Frontal cortex (tissue), 4 donors: ENCODE results near the gene SOHLH1. TPM values are rescaled to one million over a fixed set of nuclear protein-coding genes. Genes with fewer than 3 reads are reported as not detected.

ENCODE experiments used
- DNase-seq, 2 donors: peaks; one replicate each; pipeline ENCODE4 v3.0.0; 2012; ENCODE audit warnings: low spot score in 2 of 2
- FAIRE-seq: peaks from 2 replicates; lab custom pipeline; 2012; peaks lifted over from hg19 to GRCh38; lab: Jason Lieb, UNC
- total RNA-seq: library from RNA; depleted of rRNA; stranded (reverse); fragments of >200 nt; gene quantifications from one replicate; pipeline ENCODE4 v1.2.3, GENCODE V29; 2014
- donor health status: control.
- donor health status: control.
- donor health status: control.

SOHLH1 gene
- total RNA-seq, 1 donor from 2014 or later, result not detected

GRCh38 chr9:135731454-135731853 lies 32.2 kb upstream of the SOHLH1 start:
- no peak for FAIRE-seq
- DNase-seq, result no peak

DNA sequence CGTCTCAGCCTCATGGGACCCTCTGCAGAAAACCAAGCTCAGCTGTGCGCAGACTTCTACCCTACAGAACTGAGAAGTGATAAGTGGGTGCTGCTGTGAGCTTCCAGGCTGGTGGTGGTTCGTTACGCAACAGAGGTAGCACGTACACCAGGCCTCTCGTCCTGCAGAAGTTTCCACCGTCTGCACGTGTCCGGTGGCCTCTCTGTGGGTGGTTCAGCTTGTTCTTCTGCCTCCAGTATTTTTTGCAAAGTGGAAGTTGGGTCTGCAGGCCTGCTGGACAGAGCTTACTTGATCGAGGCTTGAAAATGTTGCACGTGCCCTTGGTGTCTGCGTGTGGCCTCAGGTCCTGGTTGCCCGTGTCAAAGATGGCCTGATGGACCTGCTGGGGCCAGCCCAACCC lies 30.2 kb upstream of the SOHLH1 start:
- DNase-seq (no peak), FAIRE-seq (no peak)

- DNase-seq, result no peak
- no peak for FAIRE-seq
These were observed 29.3 kb upstream of the SOHLH1 start for GRCh38 chr9:135728436-135729110.

DNA sequence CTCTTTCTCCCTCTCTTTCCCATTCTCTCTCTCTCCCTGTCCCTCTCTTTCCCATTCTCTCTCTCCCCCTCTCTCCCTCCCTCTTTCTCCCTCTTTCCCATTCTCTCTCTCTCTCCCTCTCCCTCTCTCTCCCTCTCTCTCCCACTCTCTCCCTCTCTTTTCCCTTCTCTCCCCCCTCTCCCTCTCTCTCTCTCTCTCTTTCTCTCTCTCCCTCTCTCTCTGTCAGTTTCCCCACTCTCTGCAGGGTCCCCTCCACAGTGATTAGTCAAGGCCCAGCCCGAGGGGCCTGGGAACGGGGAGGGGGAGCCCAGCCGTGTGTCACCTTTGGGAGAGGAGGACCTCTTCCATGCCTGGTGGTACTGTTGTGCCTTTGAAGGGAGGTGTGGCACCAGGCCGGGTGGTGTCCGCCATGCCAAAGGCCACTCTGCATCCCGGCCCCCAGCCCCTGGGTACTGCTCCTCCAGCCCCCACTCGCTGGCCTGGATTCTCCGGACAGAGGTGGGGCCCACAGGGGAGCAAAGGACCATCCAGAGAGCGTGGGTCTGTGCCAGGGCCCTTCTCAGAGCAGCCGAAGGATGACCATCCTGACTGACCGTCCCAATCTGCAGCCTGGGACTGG lies 28.1 kb upstream of the SOHLH1 start:
- FAIRE-seq (no peak), DNase-seq (no peak)

GRCh38 chr9:135726138-135726853 lies 27.0 kb upstream of the SOHLH1 start:
- FAIRE-seq (no peak), DNase-seq (no peak)

- no peak for DNase-seq
- no peak for FAIRE-seq
These were observed 25.0 kb upstream of the SOHLH1 start for GRCh38 chr9:135724186-135724787.

DNA sequence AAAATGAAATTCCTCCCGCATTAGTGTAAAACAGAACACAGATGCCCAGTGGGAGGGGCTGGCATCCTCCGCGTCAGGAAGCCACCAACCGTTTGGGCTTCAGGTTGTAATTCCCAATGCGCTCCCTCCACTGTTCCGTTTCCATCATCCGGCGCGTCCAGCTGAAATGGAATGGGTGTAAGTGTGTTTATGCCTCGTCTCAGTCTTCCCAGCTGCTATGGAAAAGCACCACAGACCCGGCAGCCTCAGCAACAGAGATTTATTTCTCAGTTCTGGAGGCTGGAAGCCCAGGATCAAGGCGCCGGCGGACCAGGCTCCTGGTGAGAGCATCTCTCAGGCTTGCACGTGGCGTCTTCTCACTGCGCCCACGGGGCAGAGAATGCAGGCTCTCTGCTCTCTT lies 23.1 kb upstream of the SOHLH1 start:
- FAIRE-seq (no peak), DNase-seq (no peak)

GRCh38 chr9:135719472-135719871 lies 20.2 kb upstream of the SOHLH1 start:
- FAIRE-seq, result no peak

GRCh38 chr9:135718616-135719015 lies 19.3 kb upstream of the SOHLH1 start:
- DNase-seq (no peak), FAIRE-seq (no peak)

More at GRCh38 chr9:135719472-135719871, 20.2 kb upstream of the SOHLH1 start:
- no peak for DNase-seq

GRCh38 chr9:135717410-135717809 lies 18.1 kb upstream of the SOHLH1 start:
- DNase-seq, result no peak
- FAIRE-seq, result no peak

- FAIRE-seq (no peak), DNase-seq (no peak)
These were observed 16.8 kb upstream of the SOHLH1 start for GRCh38 chr9:135716045-135716444.

- no peak for FAIRE-seq
- DNase-seq, result no peak
These were observed 15.8 kb upstream of the SOHLH1 start for GRCh38 chr9:135715056-135715595.

GRCh38 chr9:135714242-135715055 lies 15.2 kb upstream of the SOHLH1 start:
- DNase-seq, result no peak
- FAIRE-seq, result no peak

- FAIRE-seq (no peak), DNase-seq (no peak)
These were observed 13.5 kb upstream of the SOHLH1 start for GRCh38 chr9:135712613-135713295.

- FAIRE-seq (no peak), DNase-seq (no peak)
These were observed 12.6 kb upstream of the SOHLH1 start for GRCh38 chr9:135711881-135712280.

DNA sequence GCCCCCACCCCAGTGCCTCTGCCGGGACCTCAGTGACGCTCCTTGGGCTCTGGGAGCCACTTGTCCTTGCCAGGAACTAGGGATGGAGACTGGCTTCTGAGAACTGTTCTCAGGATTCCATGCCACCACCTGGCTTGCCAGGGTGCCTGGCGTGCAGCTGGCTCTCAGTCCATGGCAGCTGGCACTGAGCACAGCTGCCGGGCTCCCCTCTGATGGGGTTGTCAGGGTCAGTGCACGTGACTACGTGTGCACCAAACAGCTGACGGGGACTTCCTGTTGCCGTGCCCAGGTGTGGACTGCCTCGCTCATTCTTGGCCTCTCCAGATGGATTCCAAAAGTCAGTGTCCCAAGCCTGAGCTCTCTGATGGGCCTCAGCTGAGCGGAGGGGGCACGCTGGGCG lies 12.1 kb upstream of the SOHLH1 start:
- no peak for FAIRE-seq
- no peak for DNase-seq

GRCh38 chr9:135708164-135708563 lies 8.9 kb upstream of the SOHLH1 start:
- FAIRE-seq (no peak), DNase-seq (no peak)

- no peak for FAIRE-seq
- DNase-seq, result peak in 1 of 2 donors; percentile 58
These were observed 8.2 kb upstream of the SOHLH1 start for GRCh38 chr9:135707252-135708138.
